CD4-positive, alpha-beta T cell treated with Interleukin-12 subunit alpha and Interleukin-12 subunit beta, for 1 hour (primary cell): ENCODE measurements around the gene RANBP3.

Experiments used
- DNase-seq: peaks from one replicate; pipeline ENCODE4 v3.0.0-alpha.2; 2020

The RANBP3 gene

GRCh38 chr19:5921516-5922160 lies 56.3 kb downstream of the RANBP3 start:
- no peak for DNase-seq

- DNase-seq = no peak
Measured at GRCh38 chr19:5918463-5919079, 59.4 kb downstream of the RANBP3 start.

- DNase-seq = no peak
Measured at GRCh38 chr19:5917431-5918107, 60.4 kb downstream of the RANBP3 start.

GRCh38 chr19:5916181-5916708 lies 61.7 kb downstream of the RANBP3 start:
- no peak for DNase-seq

GRCh38 chr19:5915782-5916165 lies 62.2 kb downstream of the RANBP3 start:
- DNase-seq = no peak

- DNase-seq = no peak
Measured at GRCh38 chr19:5914946-5915781, 62.8 kb downstream of the RANBP3 start.

- DNase-seq = no peak
Measured at GRCh38 chr19:5914358-5914774, 63.6 kb downstream of the RANBP3 start.

- DNase-seq = no peak
Measured at GRCh38 chr19:5913739-5914357, 64.1 kb downstream of the RANBP3 start, which contains the start of gene CAPS. TSS of gene CAPS (plus strand) at chr19:5914254. CDS start at chr19:5914407, 153 bp downstream.

GRCh38 chr19:5911366-5911765 lies 66.6 kb downstream of the RANBP3 start:
- DNase-seq = no peak

- no peak for DNase-seq
Measured at GRCh38 chr19:5910638-5910907, 67.4 kb downstream of the RANBP3 start.

- no peak for DNase-seq
Measured at GRCh38 chr19:5908773-5909442, 69.0 kb downstream of the RANBP3 start.

GRCh38 chr19:5907241-5907640 lies 70.7 kb downstream of the RANBP3 start:
- DNase-seq = no peak

GRCh38 chr19:5905114-5905778 lies 72.7 kb downstream of the RANBP3 start:
- DNase-seq = no peak

GRCh38 chr19:5904352-5905113 lies 73.4 kb downstream of the RANBP3 start, which contains the start of gene VMAC:
TSS of gene VMAC (plus strand) at chr19:5904872. CDS start at chr19:5904891, 19 bp downstream.
- DNase-seq = peak; percentile 100

- peak; percentile 97 for DNase-seq
Measured at GRCh38 chr19:5903624-5904351, 74.2 kb downstream of the RANBP3 start, which contains the start of gene NDUFA11. TSS of gene NDUFA11 (minus strand) at chr19:5903790. CDS start at chr19:5903708, 82 bp downstream.

GRCh38 chr19:5903056-5903623 lies 74.8 kb downstream of the RANBP3 start:
- no peak for DNase-seq

- DNase-seq = no peak
Measured at GRCh38 chr19:5900976-5901375, 77.0 kb downstream of the RANBP3 start.

- DNase-seq = no peak
Measured at GRCh38 chr19:5899728-5900526, 78.0 kb downstream of the RANBP3 start.
